BLaER1 (cell line): Measurements from ENCODE around the gene CDK13.
"Not testable (repeated sequence)": the region's sequence is repeated elsewhere in the genome, so short reads cannot be mapped to it uniquely, and the experiment has no call there.

Source experiments
- H3K27ac ChIP-seq: shearing (Covaris generic); formaldehyde crosslinking; 2 replicates; pipeline ENCODE4 v1.8.1; 2022
- H3K27me3 ChIP-seq: shearing (Covaris generic); formaldehyde crosslinking; 2 replicates; pipeline ENCODE4 v1.8.1; 2022
- H3K36me3 ChIP-seq: shearing (Covaris generic); formaldehyde crosslinking; 2 replicates; pipeline ENCODE4 v1.8.1; 2022
- H3K4me1 ChIP-seq: shearing (Covaris generic); formaldehyde crosslinking; 2 replicates; pipeline ENCODE4 v1.8.1; 2022
- H3K4me2 ChIP-seq: shearing (Covaris generic); formaldehyde crosslinking; 2 replicates; pipeline ENCODE4 v1.8.1; 2022
- H3K4me3 ChIP-seq: shearing (Covaris generic); formaldehyde crosslinking; 2 replicates; pipeline ENCODE4 v1.8.1; 2022
- H3K9ac ChIP-seq: shearing (Covaris generic); formaldehyde crosslinking; 2 replicates; pipeline ENCODE4 v1.8.1; 2022
- H3K9me3 ChIP-seq: shearing (Covaris generic); formaldehyde crosslinking; 2 replicates; pipeline ENCODE4 v1.8.1; 2022
- H4K20me1 ChIP-seq: shearing (Covaris generic); formaldehyde crosslinking; 2 replicates; pipeline ENCODE4 v1.8.1; 2022
- Cebpa-rat ChIP-seq: shearing (Covaris generic); IDR thresholded peaks from 2 replicates; pipeline ENCODE4 v1.8.1; 2022

The CDK13 gene

DNA sequence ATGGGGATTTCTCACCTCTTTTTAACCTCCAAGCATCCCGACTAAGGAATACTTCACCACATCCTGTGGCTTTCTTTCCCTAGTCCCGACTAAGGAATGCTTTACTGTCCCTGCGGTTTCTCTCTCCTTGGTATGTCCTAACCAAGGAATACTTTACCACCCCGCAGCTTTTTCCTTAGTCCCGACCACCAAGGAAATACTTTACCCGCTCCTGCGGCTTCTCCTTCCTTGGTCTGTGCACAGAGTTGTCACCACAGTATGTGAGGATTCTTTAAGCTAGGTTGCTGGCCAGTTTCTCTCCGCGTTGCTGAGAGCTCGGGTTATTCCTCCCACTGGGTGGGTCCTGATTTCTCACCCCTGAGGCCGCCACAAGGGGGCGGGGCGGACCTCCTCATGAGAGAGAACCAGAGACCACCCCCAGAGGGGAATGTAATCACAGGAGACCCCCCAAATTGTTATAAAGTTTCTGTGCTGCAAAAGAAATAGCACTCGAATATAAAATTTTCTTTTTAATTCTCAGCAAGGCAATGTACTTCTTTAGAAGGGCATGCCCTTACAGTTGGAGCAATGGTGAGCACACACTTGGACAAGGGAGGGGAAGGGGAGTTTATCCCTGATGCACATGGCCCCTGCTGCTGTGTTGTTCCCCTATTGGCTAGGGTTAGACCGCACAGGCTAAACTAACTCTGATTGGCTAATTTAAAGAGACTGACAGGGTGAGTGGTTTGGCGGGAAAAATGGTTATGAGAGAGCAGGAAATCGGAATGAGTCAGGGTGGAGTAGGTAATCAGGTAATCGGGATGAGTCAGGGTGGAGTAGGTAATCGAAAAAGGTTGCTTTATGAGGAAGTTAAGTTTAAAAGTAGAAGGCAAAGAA, 197.6 kb downstream of the CDK13 start:
- Histone ChIP-seq H3K4me1 (no peaks in the 10 kb centered on the region), H3K27me3 (no peaks in the 10 kb centered on the region)

DNA sequence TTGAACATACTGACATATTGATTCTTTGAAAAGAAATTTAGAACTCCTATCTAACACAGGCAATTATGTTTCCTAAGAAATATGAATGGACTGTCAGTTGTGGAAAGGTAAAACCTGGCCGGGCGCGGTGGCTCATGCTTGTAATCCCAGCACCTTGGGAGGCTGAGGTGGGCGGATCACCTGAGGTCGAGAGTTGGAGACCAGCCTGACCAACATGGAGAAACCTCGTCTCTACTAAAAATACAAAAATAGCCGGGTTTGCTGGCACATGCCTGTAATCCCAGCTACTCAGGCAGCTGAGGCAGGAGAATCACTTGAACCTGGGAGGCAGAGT, 198.2 kb downstream of the CDK13 start:
- not testable (repeated sequence) for H3K36me3 ChIP-seq, H3K4me3 ChIP-seq, H3K4me2 ChIP-seq, H3K27ac ChIP-seq, H3K27me3 ChIP-seq, H3K4me1 ChIP-seq, H3K9ac ChIP-seq, H4K20me1 ChIP-seq
- H3K9me3 ChIP-seq = peaks cover 14% of the 10 kb centered on the region

More for the DNA sequence above, 197.6 kb downstream of the CDK13 start:
- Histone ChIP-seq H3K27ac (no peak overlapping the region), H3K4me2 (no peak overlapping the region), H3K4me3 (no peak overlapping the region), H4K20me1 (no peaks in the 10 kb centered on the region), H3K36me3 (no peaks in the 10 kb centered on the region), H3K9me3 (peaks cover 14% of the 10 kb centered on the region), H3K9ac (no peak overlapping the region)
- TF ChIP-seq Cebpa-rat = no peak

DNA sequence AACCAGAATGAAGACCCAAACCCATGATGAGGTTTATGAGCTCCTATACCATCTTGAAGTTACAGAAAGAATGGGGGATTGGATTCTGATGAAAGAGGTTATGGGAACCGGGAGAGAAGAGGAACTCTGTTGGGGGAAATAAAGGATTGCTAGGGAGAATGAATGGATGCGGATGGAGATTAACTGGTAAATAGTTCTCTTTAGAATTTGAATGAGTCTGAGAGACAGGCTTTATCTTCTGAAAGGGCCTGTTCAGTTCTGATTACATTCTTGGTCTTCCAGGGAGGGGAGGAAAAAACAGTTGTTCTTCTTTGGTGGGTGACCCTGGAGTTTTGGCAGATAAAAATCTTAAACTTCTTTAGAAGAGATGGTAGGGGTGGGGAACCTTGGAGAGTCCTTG, 198.6 kb downstream of the CDK13 start:
- Histone ChIP-seq H3K4me1 (no peaks in the 10 kb centered on the region), H3K4me2 (no peak overlapping the region), H3K4me3 (no peak overlapping the region), H3K9me3 (peaks cover 14% of the 10 kb centered on the region), H3K27ac (no peak overlapping the region), H3K36me3 (no peaks in the 10 kb centered on the region), H3K9ac (no peak overlapping the region), H4K20me1 (no peaks in the 10 kb centered on the region), H3K27me3 (no peaks in the 10 kb centered on the region)
- TF ChIP-seq Cebpa-rat = no peak
